ENCODE results near the gene NME2.

- TF ChIP-seq, protein P1, sequence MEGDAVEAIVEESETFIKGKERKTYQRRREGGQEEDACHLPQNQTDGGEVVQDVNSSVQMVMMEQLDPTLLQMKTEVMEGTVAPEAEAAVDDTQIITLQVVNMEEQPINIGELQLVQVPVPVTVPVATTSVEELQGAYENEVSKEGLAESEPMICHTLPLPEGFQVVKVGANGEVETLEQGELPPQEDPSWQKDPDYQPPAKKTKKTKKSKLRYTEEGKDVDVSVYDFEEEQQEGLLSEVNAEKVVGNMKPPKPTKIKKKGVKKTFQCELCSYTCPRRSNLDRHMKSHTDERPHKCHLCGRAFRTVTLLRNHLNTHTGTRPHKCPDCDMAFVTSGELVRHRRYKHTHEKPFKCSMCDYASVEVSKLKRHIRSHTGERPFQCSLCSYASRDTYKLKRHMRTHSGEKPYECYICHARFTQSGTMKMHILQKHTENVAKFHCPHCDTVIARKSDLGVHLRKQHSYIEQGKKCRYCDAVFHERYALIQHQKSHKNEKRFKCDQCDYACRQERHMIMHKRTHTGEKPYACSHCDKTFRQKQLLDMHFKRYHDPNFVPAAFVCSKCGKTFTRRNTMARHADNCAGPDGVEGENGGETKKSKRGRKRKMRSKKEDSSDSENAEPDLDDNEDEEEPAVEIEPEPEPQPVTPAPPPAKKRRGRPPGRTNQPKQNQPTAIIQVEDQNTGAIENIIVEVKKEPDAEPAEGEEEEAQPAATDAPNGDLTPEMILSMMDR (IDR thresholded peaks at IDR 0.05), result peak; percentile 72 to 87 (median 74)
- TF ChIP-seq POLR2A (IDR thresholded peaks at IDR 0.05), result no peak
These were observed 1.0 kb downstream of the NME2 start for GRCh38 chr17:51166987-51167931.

Measured in transverse colon (tissue), 3 donors.